Osteocyte (in vitro differentiated cells): ENCODE measurements around the gene IL7R. TPM values are rescaled to one million over a fixed set of nuclear protein-coding genes. Genes with fewer than 3 reads are reported as not detected.
A peak's percentile ranks its signal among the peaks of the same experiment; 100 is the strongest.

Source experiments
- DNase-seq: peaks from one replicate; pipeline ENCODE4 v3.0.0; 2021; ENCODE audit warnings: mixed read lengths; ENCODE audit not compliant: unreplicated experiment; ENCODE audit errors: extremely low spot score
- H3K27ac Mint-ChIP-seq: one replicate; pipeline ENCODE4 v1.8.0; 2021; ENCODE audit warnings: mild to moderate bottlenecking, mixed read lengths; ENCODE audit not compliant: unreplicated experiment
- H3K27me3 Mint-ChIP-seq: one replicate; pipeline ENCODE4 v1.8.0; 2021; ENCODE audit warnings: mixed read lengths; ENCODE audit not compliant: unreplicated experiment
- H3K36me3 Mint-ChIP-seq: one replicate; pipeline ENCODE4 v1.8.0; 2021; ENCODE audit warnings: mixed read lengths; ENCODE audit not compliant: unreplicated experiment
- H3K4me1 Mint-ChIP-seq: one replicate; pipeline ENCODE4 v1.8.0; 2021; ENCODE audit warnings: mixed read lengths; ENCODE audit not compliant: unreplicated experiment
- H3K4me3 Mint-ChIP-seq: one replicate; pipeline ENCODE4 v1.8.0; 2021; ENCODE audit warnings: mild to moderate bottlenecking, moderate library complexity, mixed read lengths; ENCODE audit not compliant: unreplicated experiment
- H3K9me3 Mint-ChIP-seq: one replicate; pipeline ENCODE4 v1.8.0; 2021; ENCODE audit warnings: mixed read lengths; ENCODE audit not compliant: unreplicated experiment
- CTCF ChIP-seq: fragments of 200-600 bp; sonication (generic); IDR thresholded peaks from 2 replicates; pipeline ENCODE4 v1.5.0; 2021; ENCODE audit warnings: antibody characterized with exemption, mild to moderate bottlenecking, moderate library complexity
- total RNA-seq: library from RNA; stranded (reverse); gene quantifications from 2 replicates; pipeline ENCODE4 v1.2.1, GENCODE V29; 2021

The IL7R gene
- total RNA-seq, 1 donor from 2014 or later = 0.43 TPM

DNA sequence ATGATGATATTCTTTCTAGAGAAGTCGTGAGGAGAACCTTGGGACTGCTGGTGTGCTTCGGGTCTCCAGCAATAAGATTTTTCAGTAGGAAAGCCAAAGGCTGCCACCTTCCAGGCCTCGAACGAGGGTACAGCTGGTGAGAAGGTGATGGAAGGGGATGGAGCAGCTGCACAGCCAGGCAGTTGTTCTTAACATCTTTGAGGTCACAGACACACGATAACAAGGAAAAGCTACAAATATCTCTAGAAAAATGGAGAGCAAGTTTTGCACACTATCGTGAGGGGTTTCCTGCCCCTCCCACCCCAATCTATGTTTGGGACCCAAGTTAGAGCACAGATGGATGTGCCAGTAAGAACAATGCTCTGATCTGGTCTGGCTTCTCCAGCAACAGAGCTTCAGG lies 6.8 kb upstream of the IL7R start:
- no peak overlapping the region for H3K27ac Mint-ChIP-seq
- TF ChIP-seq CTCF = no peak

GRCh38 chr5:35850967-35851680 lies 5.6 kb upstream of the IL7R start:
- Mint-ChIP-seq H3K27me3 (no peaks in the 10 kb centered on the region), H3K4me3 (peak overlapping the region; percentile 30), H3K9me3 (no peaks in the 10 kb centered on the region), H3K27ac (peak overlapping the region; percentile 31), H3K4me1 (peaks cover 35% of the 10 kb centered on the region), H3K36me3 (no peaks in the 10 kb centered on the region)
- no peak for DNase-seq
- no peak for TF ChIP-seq CTCF

More for the DNA sequence above, 6.8 kb upstream of the IL7R start:
- H3K4me1 Mint-ChIP-seq = peaks cover 35% of the 10 kb centered on the region
- H3K9me3 Mint-ChIP-seq = peaks cover 3% of the 10 kb centered on the region
- no peaks in the 10 kb centered on the region for H3K36me3 Mint-ChIP-seq
- DNase-seq = no peak
- no peaks in the 10 kb centered on the region for H3K27me3 Mint-ChIP-seq
- H3K4me3 Mint-ChIP-seq = no peak overlapping the region

- H3K4me1 Mint-ChIP-seq = peaks cover 42% of the 10 kb centered on the region
- H3K4me3 Mint-ChIP-seq = no peak overlapping the region
- DNase-seq = no peak
These were observed 4.5 kb upstream of the IL7R start for GRCh38 chr5:35852084-35852734.

DNA sequence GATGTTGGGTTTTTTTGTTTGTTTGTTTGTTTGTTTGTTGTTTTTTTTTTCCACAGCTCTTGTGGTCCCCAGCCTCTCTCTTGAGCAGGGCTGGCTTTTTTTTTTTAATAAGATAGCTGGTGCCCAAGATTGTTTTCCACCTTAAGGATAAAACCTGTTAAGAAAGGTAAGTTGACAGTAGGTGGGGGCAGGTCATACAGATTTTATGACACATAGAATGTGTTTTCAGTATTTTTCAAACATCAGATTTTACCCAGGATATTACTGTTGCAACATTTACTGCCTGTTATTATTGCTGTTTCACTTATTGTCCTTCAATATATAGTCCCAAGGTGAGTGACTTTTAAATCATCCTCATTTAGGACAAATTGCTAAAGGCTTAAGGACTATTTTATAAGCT lies 3.9 kb upstream of the IL7R start:
- no peak for DNase-seq
- H3K4me3 Mint-ChIP-seq = no peak overlapping the region
- H3K36me3 Mint-ChIP-seq = no peaks in the 10 kb centered on the region
- peaks cover 46% of the 10 kb centered on the region for H3K4me1 Mint-ChIP-seq
- H3K27me3 Mint-ChIP-seq = no peaks in the 10 kb centered on the region
- TF ChIP-seq CTCF = no peak
- H3K9me3 Mint-ChIP-seq = no peaks in the 10 kb centered on the region
- no peak overlapping the region for H3K27ac Mint-ChIP-seq

More at GRCh38 chr5:35852084-35852734, 4.5 kb upstream of the IL7R start:
- H3K36me3 Mint-ChIP-seq = no peaks in the 10 kb centered on the region
- H3K27ac Mint-ChIP-seq = peak overlapping the region; percentile 72
- TF ChIP-seq CTCF = peak; percentile 41
- no peaks in the 10 kb centered on the region for H3K27me3 Mint-ChIP-seq
- no peaks in the 10 kb centered on the region for H3K9me3 Mint-ChIP-seq

- H3K36me3 Mint-ChIP-seq = no peaks in the 10 kb centered on the region
- no peak overlapping the region for H3K27ac Mint-ChIP-seq
- H3K4me3 Mint-ChIP-seq = no peak overlapping the region
- no peaks in the 10 kb centered on the region for H3K27me3 Mint-ChIP-seq
- TF ChIP-seq CTCF = no peak
- DNase-seq = no peak
- H3K4me1 Mint-ChIP-seq = peaks cover 47% of the 10 kb centered on the region
- no peaks in the 10 kb centered on the region for H3K9me3 Mint-ChIP-seq
These were observed 3.1 kb upstream of the IL7R start for GRCh38 chr5:35853631-35854030.
